ENCODE measurements around the gene DARS1. TPM values are rescaled to one million over a fixed set of nuclear protein-coding genes. Genes with fewer than 3 reads are reported as not detected.

Gene DARS1
- 106 TPM for total RNA-seq
- polyA plus RNA-seq: 70.8 TPM

DNA sequence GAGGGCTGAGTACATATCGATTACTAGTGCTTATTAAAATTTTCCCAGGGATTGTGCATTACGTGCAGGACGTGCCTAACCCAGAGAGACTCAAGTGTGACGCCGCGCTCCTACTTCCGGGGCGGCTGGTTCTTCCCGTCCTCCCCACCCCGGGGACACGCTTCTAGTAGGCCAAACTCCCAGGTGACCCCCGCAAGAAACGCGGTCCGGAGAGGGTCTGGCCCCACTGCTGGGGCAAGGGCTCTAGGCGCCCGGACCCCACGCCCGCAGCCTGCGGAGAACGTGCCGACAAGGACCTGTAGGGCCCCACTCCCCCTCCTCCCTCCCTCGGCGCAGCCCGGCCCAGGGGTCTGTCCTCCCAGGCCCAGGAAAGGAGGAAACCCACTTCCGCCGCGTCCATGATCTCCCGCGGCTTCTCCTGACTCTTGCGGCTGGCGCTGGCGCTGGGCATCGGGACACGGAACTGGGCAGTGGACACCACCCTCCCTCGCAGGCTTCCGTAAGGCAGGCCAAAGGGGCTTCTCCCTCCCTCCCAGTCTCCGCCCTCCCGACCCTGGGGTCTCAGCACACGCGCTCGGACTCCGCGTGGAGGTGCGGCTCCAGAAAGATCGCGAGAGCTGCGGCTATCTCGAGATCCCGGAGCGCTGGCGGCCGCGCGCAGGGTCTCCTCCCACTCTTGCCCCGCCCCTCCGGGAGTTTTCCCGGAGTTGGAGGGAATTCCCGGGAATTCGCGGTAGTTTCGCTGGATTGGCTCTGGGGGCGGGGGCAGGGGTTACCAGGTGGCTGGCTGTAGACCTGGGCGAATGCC is at the start of gene DARS1:
Gene DARS1 (minus strand): TSS at position 609 of the 808 bp plus-strand sequence. CDS start 158 bp downstream, at position 451.
- peak within 1 kb of the TSS; percentile 83 for H3K4me3 ChIP-seq (ENCODE audit: low read depth, low read length)

DNA sequence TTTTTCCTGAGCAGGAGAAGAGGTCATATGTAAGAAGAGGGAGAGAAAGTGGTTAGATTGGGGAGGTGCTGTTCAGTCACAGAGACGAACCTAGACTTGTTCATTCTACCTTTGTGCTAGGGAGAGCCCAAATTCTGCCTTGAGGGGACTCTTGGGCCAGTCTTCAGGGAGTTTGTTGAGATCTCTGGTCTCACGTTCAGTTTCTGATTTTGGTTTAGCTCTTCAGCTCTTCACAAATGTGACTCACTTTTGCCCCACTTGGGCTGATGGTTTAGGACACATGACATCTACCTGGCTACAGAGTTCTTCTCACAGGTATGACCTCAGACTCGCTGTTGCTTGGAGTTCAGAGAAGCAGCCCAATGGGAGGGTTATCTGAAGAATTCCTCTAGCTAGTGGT is 49.2 kb upstream of the DARS1 start:
- WGBS: 95% methylated on average over 3 of the region's 3 CpGs
- no peak overlapping the region for H3K4me3 ChIP-seq (ENCODE audit: low read depth, low read length)
- H3K27ac ChIP-seq (ENCODE audit: low read depth): no peak overlapping the region
- DNase-seq (ENCODE audit: extremely low spot score): no peak
- no peaks in the 10 kb centered on the region for H3K4me1 ChIP-seq (ENCODE audit: insufficient read depth)
- H3K36me3 ChIP-seq (ENCODE audit: insufficient read depth): no peaks in the 10 kb centered on the region

More for the DNA sequence above, at the start of gene DARS1:
- Histone ChIP-seq H3K27ac (ENCODE audit: low read depth) (peak within 1 kb of the TSS; percentile 95), H3K36me3 (ENCODE audit: insufficient read depth) (peaks cover 2% of the 10 kb centered on the region), H3K4me1 (ENCODE audit: insufficient read depth) (no peaks in the 10 kb centered on the region)
- WGBS: under 1% methylated on average over 64 of the region's 64 CpGs
- DNase-seq (ENCODE audit: extremely low spot score): peak; percentile 89

- no peak for DNase-seq (ENCODE audit: extremely low spot score)
- 94% methylated on average over 3 of the region's 3 CpGs for WGBS
- no peak overlapping the region for H3K4me3 ChIP-seq (ENCODE audit: low read depth, low read length)
- no peaks in the 10 kb centered on the region for H3K4me1 ChIP-seq (ENCODE audit: insufficient read depth)
- no peaks in the 10 kb centered on the region for H3K36me3 ChIP-seq (ENCODE audit: insufficient read depth)
- H3K27ac ChIP-seq (ENCODE audit: low read depth): no peak overlapping the region
These were observed 47.5 kb upstream of the DARS1 start for GRCh38 chr2:136032817-136033535.

DNA sequence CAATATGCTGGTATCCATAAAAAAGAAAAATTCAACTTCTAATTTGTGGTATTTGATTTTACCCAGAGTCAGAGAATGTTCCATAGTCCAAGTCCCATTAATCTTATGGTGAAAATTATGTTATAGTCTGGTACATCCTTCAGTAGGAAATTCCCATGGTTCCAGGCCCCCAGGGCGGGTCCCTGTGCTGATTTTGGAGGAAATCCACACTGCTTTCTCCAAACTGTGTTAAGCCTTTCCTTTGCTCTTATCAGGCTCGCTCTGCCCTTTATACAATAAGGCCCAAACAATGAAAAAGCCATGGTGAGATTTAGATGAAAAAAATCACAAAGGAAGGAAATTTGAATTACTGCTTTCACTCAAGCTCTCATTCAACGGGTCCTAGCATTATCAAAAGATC is 46.8 kb upstream of the DARS1 start:
- no peaks in the 10 kb centered on the region for H3K4me1 ChIP-seq (ENCODE audit: insufficient read depth)
- no peak overlapping the region for H3K4me3 ChIP-seq (ENCODE audit: low read depth, low read length)
- no peaks in the 10 kb centered on the region for H3K36me3 ChIP-seq (ENCODE audit: insufficient read depth)
- no peak for DNase-seq (ENCODE audit: extremely low spot score)
- 58% methylated on average over 3 of the region's 3 CpGs for WGBS
- no peak overlapping the region for H3K27ac ChIP-seq (ENCODE audit: low read depth)

DNA sequence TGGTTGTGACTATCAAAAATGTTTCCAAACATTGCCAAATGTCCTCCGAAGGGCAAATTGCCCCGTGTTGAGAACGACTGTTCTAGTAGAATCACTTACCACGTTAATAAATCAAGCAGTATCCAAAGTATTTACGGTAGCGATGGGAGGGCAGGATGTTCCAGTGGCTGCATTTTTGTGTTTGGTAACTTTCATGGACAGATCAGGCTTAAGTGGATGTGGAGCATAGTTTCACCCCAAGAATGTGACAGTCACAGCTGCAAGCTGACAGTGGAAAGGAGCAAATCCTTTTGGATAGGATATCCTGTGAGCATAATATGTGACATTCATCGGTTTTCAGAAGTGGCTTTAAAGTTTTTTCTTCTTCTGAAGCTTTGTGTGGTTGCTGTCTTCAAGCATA is 46.3 kb upstream of the DARS1 start:
- WGBS: 47% methylated on average over 7 of the region's 7 CpGs
- no peak overlapping the region for H3K4me3 ChIP-seq (ENCODE audit: low read depth, low read length)
- no peaks in the 10 kb centered on the region for H3K36me3 ChIP-seq (ENCODE audit: insufficient read depth)
- no peak for DNase-seq (ENCODE audit: extremely low spot score)
- no peak overlapping the region for H3K27ac ChIP-seq (ENCODE audit: low read depth)
- no peaks in the 10 kb centered on the region for H3K4me1 ChIP-seq (ENCODE audit: insufficient read depth)

DNA sequence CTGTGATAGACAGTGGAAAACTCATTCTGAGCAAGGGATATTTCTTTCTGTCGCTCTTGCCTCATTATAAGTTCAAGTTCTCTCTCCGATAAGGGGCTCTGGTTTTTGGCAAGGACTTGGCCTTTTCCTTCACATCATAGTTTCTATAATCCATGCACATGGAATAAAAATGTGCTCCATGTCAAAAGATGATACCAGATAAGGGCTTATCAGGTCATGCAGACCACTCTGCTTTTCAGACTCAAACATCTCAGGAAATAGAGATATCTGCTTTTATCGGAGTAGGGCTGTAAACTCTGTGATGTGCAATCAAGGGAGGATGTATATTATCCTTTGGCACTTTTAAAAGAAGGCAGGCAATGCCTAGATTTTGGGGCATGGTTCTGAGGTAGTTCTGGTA is 45.0 kb upstream of the DARS1 start:
- H3K36me3 ChIP-seq (ENCODE audit: insufficient read depth): no peaks in the 10 kb centered on the region
- no peak overlapping the region for H3K27ac ChIP-seq (ENCODE audit: low read depth)
- 80% methylated on average over 3 of the region's 3 CpGs for WGBS
- DNase-seq (ENCODE audit: extremely low spot score): no peak
- H3K4me3 ChIP-seq (ENCODE audit: low read depth, low read length): no peak overlapping the region
- no peaks in the 10 kb centered on the region for H3K4me1 ChIP-seq (ENCODE audit: insufficient read depth)

DNA sequence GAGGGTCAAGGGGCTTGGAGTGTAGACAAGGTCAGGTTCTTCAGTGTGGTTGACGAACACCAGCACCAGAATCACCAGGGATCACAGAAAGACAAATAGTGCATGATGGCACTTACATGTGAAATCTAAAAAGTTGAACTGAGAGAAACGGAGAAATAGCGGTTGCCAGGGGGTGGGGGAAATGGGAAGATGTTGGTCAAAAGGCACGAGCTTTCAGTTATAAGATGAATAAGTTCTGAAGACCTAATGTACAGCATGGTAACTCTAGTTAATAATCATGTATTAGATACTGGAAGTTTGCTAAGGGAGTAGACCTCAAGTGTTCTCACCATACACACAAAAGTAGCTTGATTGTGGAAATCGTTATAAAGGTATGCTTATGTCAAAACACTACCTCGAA is 43.7 kb upstream of the DARS1 start:
- Histone ChIP-seq H3K4me3 (ENCODE audit: low read depth, low read length) (no peak overlapping the region), H3K4me1 (ENCODE audit: insufficient read depth) (no peaks in the 10 kb centered on the region), H3K36me3 (ENCODE audit: insufficient read depth) (no peaks in the 10 kb centered on the region), H3K27ac (ENCODE audit: low read depth) (no peak overlapping the region)
- DNase-seq (ENCODE audit: extremely low spot score): no peak
- 95% methylated on average over 6 of the region's 6 CpGs for WGBS

DNA sequence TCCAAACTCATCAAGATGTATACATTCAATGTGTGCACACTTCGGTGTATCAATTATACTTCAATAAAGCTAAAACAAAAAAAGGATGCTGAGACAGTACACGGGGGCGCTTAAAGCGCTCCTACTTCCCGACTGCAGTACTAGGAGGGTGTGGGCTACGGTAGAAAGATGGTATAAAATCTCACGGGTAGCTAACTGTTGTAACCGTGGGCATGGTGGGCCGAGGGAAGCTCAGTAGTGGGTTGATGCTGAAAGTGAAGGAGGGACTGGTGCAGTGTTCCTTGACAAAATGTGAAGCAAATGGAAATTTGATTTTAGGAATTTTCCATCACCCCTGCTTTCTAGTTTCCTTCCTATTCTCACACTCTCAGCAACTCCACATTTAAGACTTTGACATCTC is 42.6 kb upstream of the DARS1 start:
- Histone ChIP-seq H3K4me3 (ENCODE audit: low read depth, low read length) (no peak overlapping the region), H3K27ac (ENCODE audit: low read depth) (no peak overlapping the region), H3K36me3 (ENCODE audit: insufficient read depth) (no peaks in the 10 kb centered on the region), H3K4me1 (ENCODE audit: insufficient read depth) (no peaks in the 10 kb centered on the region)
- no peak for DNase-seq (ENCODE audit: extremely low spot score)
- 98% methylated on average over 9 of the region's 9 CpGs for WGBS

- 85% methylated on average over 7 of the region's 7 CpGs for WGBS
- Histone ChIP-seq H3K4me3 (ENCODE audit: low read depth, low read length) (no peak overlapping the region), H3K27ac (ENCODE audit: low read depth) (no peak overlapping the region), H3K4me1 (ENCODE audit: insufficient read depth) (no peaks in the 10 kb centered on the region), H3K36me3 (ENCODE audit: insufficient read depth) (no peaks in the 10 kb centered on the region)
- no peak for DNase-seq (ENCODE audit: extremely low spot score)
These were observed 41.7 kb upstream of the DARS1 start for GRCh38 chr2:136027112-136027511.

GRCh38 chr2:136025057-136025973 is 39.9 kb upstream of the DARS1 start:
- Histone ChIP-seq H3K4me1 (ENCODE audit: insufficient read depth) (no peaks in the 10 kb centered on the region), H3K4me3 (ENCODE audit: low read depth, low read length) (no peak overlapping the region), H3K27ac (ENCODE audit: low read depth) (no peak overlapping the region), H3K36me3 (ENCODE audit: insufficient read depth) (no peaks in the 10 kb centered on the region)
- DNase-seq (ENCODE audit: extremely low spot score): peak; percentile 69
- 41% methylated on average over 43 of the region's 43 CpGs for WGBS

DNA sequence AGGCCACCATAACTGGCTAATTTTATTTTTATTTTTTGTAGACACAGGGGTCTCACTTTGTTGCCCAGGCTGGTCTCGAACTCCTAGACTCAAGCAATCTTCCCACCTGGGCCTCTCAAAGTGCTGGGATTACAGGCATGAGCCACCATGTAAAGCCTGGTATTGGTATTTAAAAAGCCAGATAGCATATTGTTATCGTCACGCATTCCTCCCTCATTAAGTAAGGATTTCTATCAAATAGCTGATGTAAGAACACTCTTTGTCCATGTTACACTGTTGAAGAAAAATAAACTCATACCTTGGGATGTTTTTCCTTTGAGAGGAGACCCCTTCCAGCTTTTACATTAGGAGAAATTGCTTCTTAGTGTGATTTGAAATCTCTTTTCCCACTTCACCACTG is 39.2 kb upstream of the DARS1 start:
- 99% methylated on average over 3 of the region's 3 CpGs for whole genome bisulfite sequencing
- no peak for DNase-seq (ENCODE audit: extremely low spot score)
- Histone ChIP-seq H3K36me3 (ENCODE audit: insufficient read depth) (no peaks in the 10 kb centered on the region), H3K4me1 (ENCODE audit: insufficient read depth) (no peaks in the 10 kb centered on the region), H3K4me3 (ENCODE audit: low read depth, low read length) (no peak overlapping the region), H3K27ac (ENCODE audit: low read depth) (no peak overlapping the region)

DNA sequence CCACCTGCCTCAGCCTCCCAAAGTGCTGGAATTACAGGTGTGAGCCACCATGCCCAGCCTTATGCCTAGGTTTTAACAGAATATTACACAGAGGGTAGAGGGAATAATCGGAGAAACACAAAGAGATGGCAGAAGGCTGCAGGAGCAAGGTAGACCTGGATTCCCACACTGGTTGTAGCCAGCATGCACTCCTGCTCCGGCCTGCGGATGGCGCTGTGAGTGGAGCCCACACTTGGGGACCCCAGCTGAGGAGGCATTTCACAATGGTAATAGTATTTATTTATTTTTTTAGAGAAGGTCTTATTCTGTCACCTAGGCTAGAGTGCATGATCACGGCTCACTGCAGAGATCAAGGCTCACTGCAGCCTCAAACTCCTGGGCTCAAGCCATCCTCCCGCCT is 38.8 kb upstream of the DARS1 start:
- Histone ChIP-seq H3K36me3 (ENCODE audit: insufficient read depth) (no peaks in the 10 kb centered on the region), H3K4me3 (ENCODE audit: low read depth, low read length) (no peak overlapping the region), H3K27ac (ENCODE audit: low read depth) (no peak overlapping the region), H3K4me1 (ENCODE audit: insufficient read depth) (no peaks in the 10 kb centered on the region)
- DNase-seq (ENCODE audit: extremely low spot score): no peak
- 97% methylated on average over 6 of the region's 6 CpGs for WGBS

DNA sequence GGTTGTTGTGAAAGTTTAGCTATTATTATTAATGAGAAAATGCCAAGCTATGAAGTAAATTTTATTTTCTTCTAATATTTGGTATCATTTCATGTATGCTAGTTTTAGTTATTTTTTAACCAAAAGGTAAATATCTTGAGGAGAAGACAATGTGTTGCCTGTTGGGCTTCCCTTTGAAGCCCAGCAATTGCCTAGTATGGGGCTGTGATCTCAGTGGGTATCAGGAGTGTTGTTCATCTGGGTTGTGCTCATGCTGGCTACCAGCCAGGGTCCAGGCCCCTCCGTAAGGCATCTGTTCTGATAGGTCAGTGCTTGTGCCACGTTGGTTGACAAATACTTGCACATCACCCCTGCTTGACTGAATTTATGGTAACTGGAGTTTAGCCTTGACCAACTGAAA is 38.0 kb upstream of the DARS1 start:
- H3K4me3 ChIP-seq (ENCODE audit: low read depth, low read length): no peak overlapping the region
- DNase-seq (ENCODE audit: extremely low spot score): no peak
- 92% methylated on average over 2 of the region's 2 CpGs for WGBS

More for the DNA sequence above, 38.0 kb upstream of the DARS1 start:
- Histone ChIP-seq H3K36me3 (ENCODE audit: insufficient read depth) (no peaks in the 10 kb centered on the region), H3K27ac (ENCODE audit: low read depth) (no peak overlapping the region), H3K4me1 (ENCODE audit: insufficient read depth) (no peaks in the 10 kb centered on the region)
